ENCODE measurements around the gene KRTAP5-3. TPM values are rescaled to one million over a fixed set of nuclear protein-coding genes. Genes with fewer than 3 reads are reported as not detected.

KRTAP5-3 gene
- total and polyA plus RNA-seq, 2 of the 8 experiments (the other 6 are each of a cell fraction or from before 2014, with no cell fraction given) = not detected

DNA sequence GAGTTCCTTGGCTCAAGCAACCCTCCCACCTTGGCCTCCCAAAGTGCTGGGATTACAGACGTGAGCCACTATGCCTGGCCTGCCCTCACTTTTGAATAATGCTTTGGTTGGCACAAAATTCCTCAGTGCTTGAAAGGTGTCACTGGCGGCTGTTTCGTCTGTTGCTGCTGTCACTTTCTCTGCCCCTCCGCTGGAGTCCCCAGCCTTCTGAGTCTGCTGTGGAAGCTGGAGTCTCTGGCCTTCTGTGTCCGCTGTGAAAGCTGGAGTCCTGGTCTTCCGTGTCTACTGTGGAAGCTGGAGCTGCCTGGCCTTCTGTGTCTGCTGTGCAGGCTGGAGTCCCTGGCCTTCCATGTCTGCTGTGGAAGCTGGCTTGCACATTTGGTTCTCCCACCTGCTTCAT, 18.3 kb downstream of the KRTAP5-3 start:
- Histone ChIP-seq H2AK5ac (ENCODE audit: low read depth, low read length) (no peak overlapping the region), H2BK12ac (ENCODE audit: low read depth, low read length) (no peak overlapping the region), H4K91ac (replicated peaks; ENCODE audit: insufficient read length, low read length) (no peak overlapping the region), H4K5ac (ENCODE audit: insufficient read length, low read depth, low read length) (no peak overlapping the region), H3K27me3 (replicated peaks in 1 of 4; ENCODE audit: control insufficient read depth in 3 of 4, extremely low read depth in 1 of 4, insufficient read depth in 3 of 4, low read length in 3 of 4) (no peaks in the 10 kb centered on the region; a peak in 1 of 7 replicates), H3K9ac (replicated peaks in 1 of 4; ENCODE audit: extremely low read depth in 1 of 4, low read depth in 3 of 4, low read length in 3 of 4) (no peak overlapping the region), H4K8ac (ENCODE audit: extremely low read depth, insufficient read depth, low read length) (no peak overlapping the region), H3K4me1 (replicated peaks in 1 of 4; ENCODE audit: control insufficient read depth in 3 of 4, insufficient read depth in 4 of 4, low read length in 3 of 4) (no peaks in the 10 kb centered on the region), H2BK5ac (ENCODE audit: low read depth, low read length) (no peak overlapping the region), H3K4me3 (ENCODE audit: extremely low read depth in 1 of 4, insufficient read depth in 2 of 4, low read depth in 3 of 4, low read length in 4 of 4) (no peak overlapping the region), H3K27ac (ENCODE audit: low read depth, low read length) (no peak overlapping the region), H2AFZ (ENCODE audit: low read length) (no peak overlapping the region), H3K9me3 (ENCODE audit: insufficient read depth in 2 of 2, low read depth in 1 of 2, low read length in 1 of 2) (no peaks in the 10 kb centered on the region), H3K23me2 (ENCODE audit: low read depth, low read length) (no peaks in the 10 kb centered on the region), H3K56ac (replicated peaks; ENCODE audit: insufficient read length, low read depth, low read length) (no peak overlapping the region), H3K4ac (replicated peaks; ENCODE audit: insufficient read length, low read depth, low read length) (no peak overlapping the region), H3K18ac (ENCODE audit: extremely low read depth, low read length) (no peak overlapping the region), H3K79me1 (ENCODE audit: low read depth, low read length) (no peaks in the 10 kb centered on the region), H3K4me2 (ENCODE audit: insufficient read depth in 1 of 2, low read depth in 2 of 2, low read length in 2 of 2) (no peak overlapping the region), H3K36me3 (ENCODE audit: control insufficient read depth in 2 of 4, insufficient read depth in 4 of 4, low read length in 3 of 4) (no peaks in the 10 kb centered on the region), H3K23ac (ENCODE audit: insufficient read length) (no peak overlapping the region), H3K14ac (ENCODE audit: insufficient read length) (no peak overlapping the region), H2BK15ac (ENCODE audit: low read length) (no peak overlapping the region), H2BK120ac (replicated peaks; ENCODE audit: low read depth, low read length) (no peak overlapping the region), H3K79me2 (ENCODE audit: control insufficient read depth in 1 of 2, insufficient read depth in 2 of 2, low read length in 2 of 2) (no peaks in the 10 kb centered on the region), H2BK20ac (ENCODE audit: low read length) (no peak overlapping the region), H4K20me1 (replicated peaks in 1 of 2; ENCODE audit: control insufficient read depth in 1 of 2, insufficient read depth in 2 of 2, low read length in 2 of 2) (no peaks in the 10 kb centered on the region)
- DNase-seq (ENCODE audit: low read depth in 1 of 2, low spot score in 2 of 2) (no peak), FAIRE-seq (no peak)
- 84% methylated on average over 6 of the region's 6 CpGs; no CpG with 5 or more reads in 1 of the 2 experiments for WGBS, 2 experiments (ENCODE audit: extremely low coverage in 1 of 2, insufficient coverage in 1 of 2, insufficient read length in 1 of 2, insufficient replicate concordance in 2 of 2, low coverage in 1 of 2, low lambda C conversion rate in 2 of 2, missing lambda C conversion rate in 1 of 2)
- ChIA-PET POLR2A (ENCODE audit: partially characterized antibody) (no interaction called here), CTCF (ENCODE audit: partially characterized antibody) (interaction anchor here (3.2 kb wide), 1 partner anchor 15 kb away, joined by 20 read pairs; no protein-coding TSS in a partner anchor)
- TF ChIP-seq BCL11A (IDR thresholded peaks at IDR 0.05; ENCODE audit: low read depth in 2 of 2, low read length in 2 of 2) = no peak
- no peak for TF ChIP-seq GABPA (IDR thresholded peaks at IDR 0.05; ENCODE audit: borderline replicate concordance, insufficient read depth, low read length)

All from H1 (cell line).